ENCODE data around the gene GCSH. TPM values are rescaled to one million over a fixed set of nuclear protein-coding genes. Genes with fewer than 3 reads are reported as not detected.

Gene GCSH
- total and polyA plus RNA-seq, 10 of the 15 experiments (the other 5 are each of a cell fraction or from before 2014, with no cell fraction given) = 14.7 to 108 (median 39.3) TPM

DNA sequence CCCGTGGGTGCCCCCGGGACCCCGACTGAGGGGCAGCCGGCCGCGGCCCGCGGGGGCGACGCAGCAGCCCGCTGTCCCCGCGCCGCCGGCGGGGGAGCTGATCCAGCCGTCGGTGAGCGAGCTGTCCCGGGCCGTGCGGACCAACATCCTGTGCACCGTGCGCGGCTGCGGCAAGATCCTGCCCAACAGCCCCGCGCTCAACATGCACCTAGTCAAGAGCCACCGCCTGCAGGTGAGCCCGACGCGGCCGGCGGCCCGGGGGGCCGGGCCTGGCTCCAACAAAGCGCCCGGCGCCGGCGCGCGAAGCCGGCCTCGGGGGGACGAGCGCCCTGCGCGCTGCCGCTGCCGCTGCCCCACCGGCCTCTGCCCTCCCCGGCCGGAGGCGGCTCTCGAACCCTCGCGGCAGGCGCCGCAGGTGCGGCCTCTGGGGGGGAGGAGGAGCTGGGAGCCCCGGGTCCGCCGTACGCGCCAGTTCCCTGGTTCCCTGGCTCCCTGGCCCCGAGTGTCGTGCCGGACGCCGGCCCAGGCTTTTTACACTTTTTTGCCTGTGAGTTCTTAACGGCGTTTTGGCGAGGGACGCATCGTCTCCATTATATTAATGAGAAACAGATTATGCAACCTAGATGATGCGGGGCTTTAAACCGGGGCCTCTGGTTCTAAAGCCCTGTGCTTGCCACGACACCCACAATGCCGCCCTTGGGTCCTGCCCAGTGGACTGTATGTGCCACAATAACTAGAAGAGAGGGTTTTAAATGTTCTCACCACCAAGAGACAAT, 60.0 kb downstream of the GCSH start (continued):
- TF ChIP-seq CHD4 (IDR thresholded peaks at IDR 0.05) (no peak), BMI1 (IDR thresholded peaks at IDR 0.05; ENCODE audit: borderline replicate concordance) (no peak), JUNB (IDR thresholded peaks at IDR 0.05) (no peak), ATF7 (IDR thresholded peaks at IDR 0.05; ENCODE audit: low read depth) (no peak), SMC3 (IDR thresholded peaks at IDR 0.05; ENCODE audit: borderline replicate concordance, low read length) (no peak), CREM (IDR thresholded peaks at IDR 0.05; ENCODE audit: low read depth) (no peak), RUNX3 (IDR thresholded peaks at IDR 0.05; ENCODE audit: low read length) (no peak), TAF1 (IDR thresholded peaks at IDR 0.05; ENCODE audit: borderline replicate concordance, low read depth, low read length) (0 out of 2 replicates have a peak, but pooled peaks have one; percentile 11)
- TF ChIP-seq, protein P1, sequence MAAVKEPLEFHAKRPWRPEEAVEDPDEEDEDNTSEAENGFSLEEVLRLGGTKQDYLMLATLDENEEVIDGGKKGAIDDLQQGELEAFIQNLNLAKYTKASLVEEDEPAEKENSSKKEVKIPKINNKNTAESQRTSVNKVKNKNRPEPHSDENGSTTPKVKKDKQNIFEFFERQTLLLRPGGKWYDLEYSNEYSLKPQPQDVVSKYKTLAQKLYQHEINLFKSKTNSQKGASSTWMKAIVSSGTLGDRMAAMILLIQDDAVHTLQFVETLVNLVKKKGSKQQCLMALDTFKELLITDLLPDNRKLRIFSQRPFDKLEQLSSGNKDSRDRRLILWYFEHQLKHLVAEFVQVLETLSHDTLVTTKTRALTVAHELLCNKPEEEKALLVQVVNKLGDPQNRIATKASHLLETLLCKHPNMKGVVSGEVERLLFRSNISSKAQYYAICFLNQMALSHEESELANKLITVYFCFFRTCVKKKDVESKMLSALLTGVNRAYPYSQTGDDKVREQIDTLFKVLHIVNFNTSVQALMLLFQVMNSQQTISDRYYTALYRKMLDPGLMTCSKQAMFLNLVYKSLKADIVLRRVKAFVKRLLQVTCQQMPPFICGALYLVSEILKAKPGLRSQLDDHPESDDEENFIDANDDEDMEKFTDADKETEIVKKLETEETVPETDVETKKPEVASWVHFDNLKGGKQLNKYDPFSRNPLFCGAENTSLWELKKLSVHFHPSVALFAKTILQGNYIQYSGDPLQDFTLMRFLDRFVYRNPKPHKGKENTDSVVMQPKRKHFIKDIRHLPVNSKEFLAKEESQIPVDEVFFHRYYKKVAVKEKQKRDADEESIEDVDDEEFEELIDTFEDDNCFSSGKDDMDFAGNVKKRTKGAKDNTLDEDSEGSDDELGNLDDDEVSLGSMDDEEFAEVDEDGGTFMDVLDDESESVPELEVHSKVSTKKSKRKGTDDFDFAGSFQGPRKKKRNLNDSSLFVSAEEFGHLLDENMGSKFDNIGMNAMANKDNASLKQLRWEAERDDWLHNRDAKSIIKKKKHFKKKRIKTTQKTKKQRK (IDR thresholded peaks at IDR 0.05; ENCODE audit: low read depth, low read length) = no peak
- TF ChIP-seq, protein P2, sequence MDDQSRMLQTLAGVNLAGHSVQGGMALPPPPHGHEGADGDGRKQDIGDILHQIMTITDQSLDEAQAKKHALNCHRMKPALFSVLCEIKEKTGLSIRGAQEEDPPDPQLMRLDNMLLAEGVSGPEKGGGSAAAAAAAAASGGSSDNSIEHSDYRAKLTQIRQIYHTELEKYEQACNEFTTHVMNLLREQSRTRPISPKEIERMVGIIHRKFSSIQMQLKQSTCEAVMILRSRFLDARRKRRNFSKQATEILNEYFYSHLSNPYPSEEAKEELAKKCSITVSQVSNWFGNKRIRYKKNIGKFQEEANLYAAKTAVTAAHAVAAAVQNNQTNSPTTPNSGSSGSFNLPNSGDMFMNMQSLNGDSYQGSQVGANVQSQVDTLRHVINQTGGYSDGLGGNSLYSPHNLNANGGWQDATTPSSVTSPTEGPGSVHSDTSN (IDR thresholded peaks at IDR 0.05; ENCODE audit: insufficient replicate concordance, low read depth, low read length) = no peak
- TF ChIP-seq, protein P3, sequence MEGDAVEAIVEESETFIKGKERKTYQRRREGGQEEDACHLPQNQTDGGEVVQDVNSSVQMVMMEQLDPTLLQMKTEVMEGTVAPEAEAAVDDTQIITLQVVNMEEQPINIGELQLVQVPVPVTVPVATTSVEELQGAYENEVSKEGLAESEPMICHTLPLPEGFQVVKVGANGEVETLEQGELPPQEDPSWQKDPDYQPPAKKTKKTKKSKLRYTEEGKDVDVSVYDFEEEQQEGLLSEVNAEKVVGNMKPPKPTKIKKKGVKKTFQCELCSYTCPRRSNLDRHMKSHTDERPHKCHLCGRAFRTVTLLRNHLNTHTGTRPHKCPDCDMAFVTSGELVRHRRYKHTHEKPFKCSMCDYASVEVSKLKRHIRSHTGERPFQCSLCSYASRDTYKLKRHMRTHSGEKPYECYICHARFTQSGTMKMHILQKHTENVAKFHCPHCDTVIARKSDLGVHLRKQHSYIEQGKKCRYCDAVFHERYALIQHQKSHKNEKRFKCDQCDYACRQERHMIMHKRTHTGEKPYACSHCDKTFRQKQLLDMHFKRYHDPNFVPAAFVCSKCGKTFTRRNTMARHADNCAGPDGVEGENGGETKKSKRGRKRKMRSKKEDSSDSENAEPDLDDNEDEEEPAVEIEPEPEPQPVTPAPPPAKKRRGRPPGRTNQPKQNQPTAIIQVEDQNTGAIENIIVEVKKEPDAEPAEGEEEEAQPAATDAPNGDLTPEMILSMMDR (IDR thresholded peaks at IDR 0.05 in 2 of 3, conservative IDR thresholded peaks at IDR 0.05 in 1 of 3; ENCODE audit: control insufficient read depth in 2 of 3, extremely low read depth in 1 of 3, insufficient read depth in 1 of 3, low read depth in 3 of 3, low read length in 3 of 3) = no peak
